GM11168 (cell line): ENCODE results near the gene FAH.
"Not testable (repeated sequence)": the region's sequence is repeated elsewhere in the genome, so short reads cannot be mapped to it uniquely, and the experiment has no call there.

Experiments
- in situ Hi-C: fragments of 300-500 bp; cut with MboI; formaldehyde crosslinking; loops from one replicate; pipeline ENCODE4 v1.12.0; 2022; ENCODE audit warnings: low sequenced_read_pairs; ENCODE audit not compliant: unreplicated experiment

FAH gene

DNA sequence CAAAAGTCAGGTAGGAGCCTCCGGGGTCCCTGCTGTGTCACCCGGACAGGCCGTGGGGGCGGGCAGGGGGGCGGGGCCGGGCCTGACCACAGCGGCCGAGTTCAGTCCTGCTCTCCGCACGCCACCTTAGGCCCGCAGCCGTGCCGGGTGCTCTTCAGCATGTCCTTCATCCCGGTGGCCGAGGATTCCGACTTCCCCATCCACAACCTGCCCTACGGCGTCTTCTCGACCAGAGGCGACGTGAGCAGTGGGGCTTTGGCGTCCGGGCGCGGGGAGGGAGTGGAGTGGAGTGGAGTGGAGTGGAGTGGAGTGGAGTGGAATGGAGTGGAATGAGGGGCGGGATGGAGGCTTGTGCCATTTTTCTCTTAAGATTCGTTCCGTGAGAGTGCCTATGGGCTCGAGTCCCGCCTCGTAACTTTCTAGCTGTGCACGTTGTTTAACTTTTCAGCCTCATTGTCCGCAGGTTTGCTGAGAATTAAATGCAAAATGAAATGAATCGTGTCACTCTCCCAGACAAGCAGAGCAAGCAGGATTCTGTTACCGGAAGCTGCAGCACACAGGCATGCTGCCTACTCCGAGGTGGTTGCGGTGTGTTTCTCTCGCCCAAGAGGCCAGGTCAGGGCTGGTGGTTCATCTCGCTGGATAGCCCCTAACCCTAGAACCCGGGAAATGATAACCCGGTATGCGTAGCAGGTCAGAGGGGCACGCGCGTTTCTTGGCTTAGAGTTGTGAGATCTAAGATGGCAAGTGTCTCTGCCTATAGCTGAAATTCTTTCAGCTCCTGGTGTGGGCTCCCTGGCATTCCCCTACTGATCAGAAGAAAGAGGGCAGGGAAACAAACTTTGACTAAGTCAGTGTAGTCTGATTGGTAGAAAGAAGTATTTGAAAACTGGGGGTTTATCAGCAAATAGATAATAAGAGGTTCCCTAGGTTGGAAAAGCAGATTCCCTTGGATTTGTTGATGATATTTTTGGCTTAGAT is at the start of gene FAH:
Gene FAH, plus strand, starts transcription at position 104 of the 981 bp plus-strand sequence. Its CDS starts 56 bp downstream, at position 160.
- in situ Hi-C loops: loop anchor here (25.0 kb wide), 1 partner anchor 166 kb away; no protein-coding TSS in a partner anchor

DNA sequence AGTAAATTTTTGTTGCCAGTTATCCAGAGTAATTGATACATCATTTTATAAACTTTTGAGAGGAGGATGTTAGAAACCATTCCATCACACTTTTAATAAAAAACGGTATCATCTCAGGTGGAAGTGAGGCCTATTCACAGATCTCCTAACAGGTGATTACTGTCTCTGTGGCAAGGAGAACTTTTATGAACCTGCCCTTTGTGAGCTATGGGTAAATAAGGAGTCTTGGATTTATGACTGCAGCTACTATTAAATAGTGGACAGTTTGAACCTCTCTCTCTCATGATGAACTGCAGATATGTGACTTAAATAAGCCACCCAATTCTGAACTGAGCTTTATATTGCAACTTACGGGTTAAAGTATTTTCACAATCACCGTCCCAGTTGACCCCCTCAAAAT is 47.6 kb upstream of the FAH start:
- in situ Hi-C loops: no loop called here

DNA sequence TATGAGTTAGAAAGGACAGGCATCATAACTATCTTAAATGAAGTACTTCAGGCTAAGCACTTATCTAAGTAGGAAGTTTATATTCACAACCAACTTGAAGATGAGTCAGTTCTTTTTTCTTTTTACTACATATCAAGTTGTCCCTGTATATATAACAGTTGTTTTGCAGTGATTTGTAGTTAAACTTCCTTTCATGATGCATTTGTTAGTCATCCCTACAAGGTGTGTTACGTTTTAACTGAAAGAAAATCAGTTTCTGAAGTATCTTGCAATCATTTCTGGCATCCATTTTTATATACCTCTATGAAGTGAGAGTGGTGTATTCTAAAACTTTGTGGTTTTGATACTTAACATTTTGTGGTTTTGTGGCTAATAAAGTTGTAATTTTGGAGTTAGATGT is 47.2 kb upstream of the FAH start:
- in situ Hi-C loops: no loop called here

DNA sequence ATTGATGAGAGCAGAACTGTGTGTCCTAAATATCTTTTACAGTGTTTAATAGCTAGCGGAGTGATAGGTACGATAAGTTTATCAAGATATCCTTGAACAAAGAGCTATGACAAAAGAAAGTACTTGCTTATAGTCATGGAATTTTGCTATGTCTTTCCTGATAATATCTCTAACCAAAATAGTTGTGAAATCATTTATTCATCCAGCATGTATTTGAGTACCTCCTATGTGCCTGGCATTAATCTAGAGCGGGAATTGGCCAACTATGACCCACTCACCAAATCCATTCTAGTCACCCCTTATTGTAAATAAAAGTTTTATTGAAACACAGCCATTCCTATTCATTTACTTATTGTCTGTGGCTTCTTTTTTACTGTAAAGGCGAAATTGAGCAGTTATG is 46.7 kb upstream of the FAH start:
- in situ Hi-C loops: no loop called here

DNA sequence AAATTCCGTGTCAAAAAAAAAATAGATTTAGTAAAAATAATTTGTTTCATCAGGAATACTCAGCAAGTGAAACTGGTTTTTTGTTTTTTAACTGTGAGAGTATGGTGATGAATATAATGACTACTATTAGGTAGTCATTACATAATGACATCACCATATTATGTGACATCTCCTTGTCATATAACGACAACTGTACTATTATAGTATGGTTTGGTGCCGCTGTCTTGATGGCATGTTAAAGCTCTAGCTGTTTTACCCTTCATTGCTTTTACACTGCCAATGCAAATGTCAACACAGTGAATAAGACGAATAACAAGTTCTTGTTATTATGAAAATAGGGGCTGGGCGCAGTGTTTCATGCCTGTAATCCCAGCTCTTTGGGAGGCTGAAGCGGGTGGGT is 45.6 kb upstream of the FAH start:
- in situ Hi-C loops: no loop called here

DNA sequence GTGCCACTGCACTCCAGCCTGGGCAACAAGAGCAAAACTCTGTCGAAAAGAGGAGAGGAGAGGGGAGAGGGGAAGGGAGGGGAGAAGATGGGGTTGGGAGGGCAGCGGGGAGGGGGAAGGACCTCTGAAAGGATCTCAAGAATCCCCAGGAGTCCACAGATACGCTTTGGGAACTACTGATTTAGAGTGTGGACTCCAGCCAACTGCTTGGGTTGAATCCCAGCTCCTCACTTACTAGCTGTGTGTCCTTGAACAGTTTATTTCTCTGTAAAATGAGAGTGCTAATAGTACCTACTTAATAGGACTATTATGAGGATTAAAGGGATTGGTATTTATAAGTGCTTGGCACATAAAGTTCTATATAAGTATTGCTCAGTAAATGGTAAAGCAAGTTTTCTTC is 45.0 kb upstream of the FAH start:
- in situ Hi-C loops: no loop called here

DNA sequence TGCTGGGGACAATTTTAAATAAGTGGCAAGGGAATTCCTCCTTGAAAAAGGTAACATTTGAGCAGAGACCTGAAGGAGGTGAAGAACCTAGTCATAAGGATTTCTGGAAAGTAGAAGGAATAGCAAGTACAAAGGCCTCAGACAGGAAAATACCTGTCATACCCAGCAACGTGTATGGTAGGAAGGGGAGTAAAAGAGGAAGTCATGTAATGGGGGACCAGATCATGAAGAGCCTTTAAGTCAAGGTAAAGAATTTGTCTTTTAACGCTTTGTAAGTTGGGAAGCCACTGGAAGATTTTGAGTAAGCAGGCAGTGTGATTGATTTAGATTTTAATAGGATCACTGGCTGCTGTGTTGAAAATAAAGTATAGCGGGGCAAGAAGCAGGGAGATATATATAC is 43.4 kb upstream of the FAH start:
- in situ Hi-C loops: no loop called here

DNA sequence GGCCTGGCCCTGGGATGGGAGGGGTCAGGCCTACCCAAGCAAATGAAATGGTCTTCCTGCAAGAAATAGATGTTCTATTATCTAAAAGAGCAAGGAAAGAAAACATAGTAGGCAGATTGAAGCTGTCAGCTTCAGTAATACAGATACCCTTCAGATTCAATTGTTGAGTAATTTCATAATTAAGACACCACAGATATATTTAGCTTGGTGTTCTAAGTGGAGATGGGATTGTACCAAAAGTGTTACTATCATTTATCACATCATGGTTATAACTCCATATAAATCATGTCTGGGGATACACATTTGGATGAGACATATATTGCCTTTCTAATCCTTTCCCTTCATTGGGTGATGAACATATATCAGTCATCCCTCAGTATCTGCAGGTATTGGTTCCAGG is 41.9 kb upstream of the FAH start:
- in situ Hi-C loops: no loop called here

DNA sequence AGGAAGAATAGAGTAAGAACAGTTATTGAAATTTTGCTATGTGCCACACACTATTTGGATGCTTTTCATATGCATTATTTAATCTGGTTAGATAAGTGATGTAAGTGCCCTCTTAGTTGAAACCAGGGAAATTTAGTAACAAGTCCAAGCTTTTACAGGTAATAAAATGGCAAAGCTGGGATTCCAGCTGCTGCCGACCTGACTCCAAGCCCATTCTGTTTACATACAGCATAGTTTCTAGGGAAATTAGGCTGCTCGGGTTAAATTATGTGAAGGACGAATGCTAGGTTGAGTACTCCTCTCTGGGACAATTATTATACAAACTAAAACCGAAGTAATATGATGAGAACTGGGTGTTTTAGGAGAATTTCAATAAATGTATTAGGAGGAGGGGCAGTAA is 38.7 kb upstream of the FAH start:
- in situ Hi-C loops: no loop called here

DNA sequence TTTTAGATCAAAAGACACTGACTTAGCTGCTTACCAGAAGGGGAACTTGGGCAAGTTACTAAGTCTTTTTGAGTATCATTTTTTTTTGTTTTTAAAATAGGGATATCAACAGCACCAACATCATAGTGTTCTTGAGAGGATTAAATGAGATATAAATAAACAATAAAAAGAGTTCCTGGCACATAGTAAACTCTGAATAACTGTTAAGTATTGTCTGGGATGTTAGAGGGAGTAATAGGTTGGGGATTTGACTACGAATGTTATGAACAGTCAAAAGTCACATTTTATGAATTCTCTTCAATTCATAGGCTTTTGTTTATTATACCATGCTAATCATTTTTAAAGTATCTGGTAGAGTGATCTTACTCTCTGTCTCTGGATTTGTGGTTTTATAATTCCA is 37.8 kb upstream of the FAH start:
- in situ Hi-C loops: no loop called here

DNA sequence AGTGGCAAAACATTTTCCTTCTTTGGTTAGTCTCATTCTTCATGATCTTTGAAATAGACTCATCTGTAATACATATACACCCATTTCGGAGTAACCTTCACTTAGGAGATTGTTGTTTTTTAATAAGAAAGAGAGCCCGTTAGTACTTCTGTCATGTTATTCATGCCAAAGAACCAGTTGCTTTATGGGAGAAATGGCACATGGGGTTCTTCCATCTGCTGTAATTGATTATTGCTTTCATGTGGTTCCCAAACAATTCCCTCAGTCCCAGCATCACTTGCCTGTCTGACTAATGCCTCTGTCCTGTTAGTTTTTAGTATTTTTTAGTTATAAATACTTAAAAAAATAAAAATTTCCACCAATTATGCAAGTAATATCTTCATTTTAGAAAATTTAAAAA is 33.8 kb upstream of the FAH start:
- in situ Hi-C loops: no loop called here

DNA sequence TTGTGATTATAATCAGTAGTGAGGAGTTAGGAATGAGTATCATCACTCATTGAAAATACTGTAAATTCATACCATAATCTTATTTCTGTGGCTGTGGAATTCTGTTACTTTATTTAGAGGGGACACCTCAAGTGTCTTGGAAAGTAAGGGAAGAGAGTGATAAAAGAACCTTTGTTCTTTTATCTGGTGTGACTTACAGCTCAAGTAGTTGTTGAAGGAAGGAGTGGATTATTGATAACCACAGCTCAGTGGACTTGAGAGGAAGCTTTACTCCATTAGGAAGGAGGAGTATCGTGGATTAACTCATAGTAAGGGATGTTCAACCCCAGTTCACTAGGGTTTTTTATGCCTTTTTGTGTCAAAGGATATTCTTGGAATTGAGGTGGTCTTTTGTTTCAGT is 32.2 kb upstream of the FAH start:
- in situ Hi-C loops: no loop called here

DNA sequence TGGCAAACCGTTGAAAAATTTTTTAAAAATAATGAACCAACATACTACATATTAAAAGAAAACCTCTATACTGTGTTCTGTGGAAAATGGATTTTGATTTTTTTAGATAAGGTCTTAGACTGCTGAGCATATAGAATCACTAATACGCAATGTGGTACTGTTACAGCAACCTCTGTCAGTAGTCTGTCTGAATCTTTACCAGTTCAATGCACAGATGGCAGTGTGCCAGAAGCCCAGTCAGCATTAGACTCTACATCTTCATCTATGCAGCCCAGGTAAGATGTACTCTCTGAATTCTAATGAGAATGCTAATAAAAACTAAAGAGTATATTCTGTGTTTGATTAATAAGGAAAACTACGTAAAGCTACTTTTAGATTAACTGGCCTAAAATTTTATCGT is 31.3 kb upstream of the FAH start:
- in situ Hi-C loops: no loop called here

DNA sequence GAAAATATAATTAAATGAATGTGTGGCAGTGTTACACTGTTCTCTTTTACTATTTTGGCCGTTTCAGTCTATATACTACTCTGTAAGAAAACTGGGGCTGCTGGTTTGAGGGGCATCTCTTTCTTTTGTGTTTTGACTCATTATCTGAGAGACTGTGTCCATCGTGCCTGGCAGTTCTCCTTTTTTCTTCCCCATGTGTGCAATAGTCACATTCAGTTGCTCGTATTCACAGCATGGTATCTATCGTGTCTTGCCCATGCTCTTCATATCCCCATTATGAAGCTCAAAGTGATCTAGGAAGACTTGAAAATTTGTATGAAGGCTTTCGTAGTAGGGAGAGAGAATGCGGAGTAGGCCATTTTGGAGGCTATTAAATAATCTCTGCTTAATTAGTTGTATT is 29.8 kb upstream of the FAH start:
- in situ Hi-C loops: no loop called here

DNA sequence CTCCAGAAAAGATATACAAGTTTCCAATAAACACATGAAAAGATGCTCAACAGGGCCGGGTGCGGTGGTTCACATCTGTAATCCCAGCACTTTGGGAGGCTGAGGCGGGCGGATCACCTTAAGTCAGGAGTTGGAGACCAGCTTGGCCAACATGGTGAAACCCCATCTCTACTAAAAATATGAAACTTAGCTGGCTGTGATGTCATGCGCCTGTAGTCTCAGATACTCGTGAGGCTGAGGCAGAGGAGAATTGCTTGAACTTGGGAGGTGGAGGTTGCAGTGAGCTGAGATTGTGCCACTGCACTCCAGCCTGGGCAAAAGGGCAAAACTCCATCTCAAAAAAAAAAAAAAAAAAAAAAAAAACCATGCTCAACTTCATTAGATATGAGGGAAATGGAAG is 25.5 kb upstream of the FAH start:
- in situ Hi-C loops: not testable (repeated sequence)

DNA sequence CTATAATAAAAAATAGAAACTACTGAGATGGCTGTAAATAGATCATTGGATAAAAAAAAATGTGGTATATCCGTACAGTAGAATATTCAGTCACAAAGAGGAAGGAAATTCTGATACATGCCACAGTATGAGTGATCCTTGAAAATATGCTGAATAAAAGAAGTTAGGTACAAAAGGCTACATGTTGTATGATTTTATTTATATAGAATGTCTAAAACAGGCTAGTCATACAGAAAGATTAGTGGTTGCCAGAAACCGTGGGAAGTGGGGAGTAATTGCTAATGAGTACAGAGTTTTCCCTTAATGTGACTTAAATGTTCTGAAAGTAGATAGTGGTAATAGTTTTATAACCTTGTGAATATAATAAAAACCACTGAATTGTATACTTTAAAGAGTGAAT is 24.9 kb upstream of the FAH start:
- in situ Hi-C loops: no loop called here

DNA sequence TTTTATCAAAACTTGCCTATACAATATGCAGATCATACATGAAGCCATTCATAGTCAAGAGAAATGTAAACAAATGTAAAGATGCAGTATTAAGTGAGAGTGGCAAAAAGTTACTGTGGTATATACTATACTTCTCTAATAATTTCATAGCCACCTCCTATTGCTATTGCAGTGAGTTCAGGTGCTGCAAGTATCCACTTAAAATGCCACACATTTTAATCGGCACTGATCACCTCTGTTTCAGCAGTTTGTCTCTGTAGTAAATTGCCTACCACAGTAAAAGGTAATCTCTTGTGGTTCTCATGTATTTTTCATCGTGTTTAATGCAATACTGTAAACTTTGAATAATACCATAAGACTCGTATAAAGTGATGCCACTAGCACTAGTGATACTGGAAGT is 20.4 kb upstream of the FAH start:
- in situ Hi-C loops: no loop called here

DNA sequence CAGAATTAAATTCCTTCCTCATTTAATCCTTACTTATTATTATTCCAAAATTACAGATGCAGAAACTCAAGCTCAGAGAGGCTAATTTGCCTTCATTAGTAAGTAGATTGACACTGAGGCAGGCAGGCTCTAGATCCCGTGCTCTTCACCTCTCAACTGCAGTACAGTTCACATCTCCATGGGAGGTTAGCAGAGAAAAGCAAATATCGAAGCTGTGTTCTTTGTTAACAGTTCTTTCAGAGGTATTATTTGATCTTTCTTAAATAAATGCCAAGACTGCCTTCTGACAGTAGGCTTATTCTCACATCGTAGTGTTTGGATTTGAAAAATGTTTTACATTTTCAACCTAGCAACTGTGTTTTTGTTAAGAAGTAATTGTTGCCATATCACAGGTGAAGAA is 15.9 kb upstream of the FAH start:
- in situ Hi-C loops: no loop called here

DNA sequence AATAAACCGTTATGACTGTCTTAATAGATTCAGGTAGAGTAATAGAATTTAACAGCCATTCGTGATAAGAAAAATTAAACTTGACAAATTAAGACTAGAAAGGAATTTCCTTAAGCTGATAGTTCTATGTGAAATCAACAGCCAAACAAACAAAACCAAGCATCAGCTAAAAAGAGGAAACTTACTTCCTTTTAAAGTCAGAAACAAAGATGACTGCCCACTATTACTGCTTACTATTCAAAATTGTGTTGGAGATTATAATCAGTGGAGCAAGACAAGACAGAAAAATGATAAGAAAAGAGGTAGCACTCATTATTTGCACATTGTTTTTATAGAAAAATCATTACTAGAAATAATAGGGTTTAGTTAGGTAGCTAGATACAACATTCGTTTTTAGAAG is 13.8 kb upstream of the FAH start:
- in situ Hi-C loops: no loop called here

DNA sequence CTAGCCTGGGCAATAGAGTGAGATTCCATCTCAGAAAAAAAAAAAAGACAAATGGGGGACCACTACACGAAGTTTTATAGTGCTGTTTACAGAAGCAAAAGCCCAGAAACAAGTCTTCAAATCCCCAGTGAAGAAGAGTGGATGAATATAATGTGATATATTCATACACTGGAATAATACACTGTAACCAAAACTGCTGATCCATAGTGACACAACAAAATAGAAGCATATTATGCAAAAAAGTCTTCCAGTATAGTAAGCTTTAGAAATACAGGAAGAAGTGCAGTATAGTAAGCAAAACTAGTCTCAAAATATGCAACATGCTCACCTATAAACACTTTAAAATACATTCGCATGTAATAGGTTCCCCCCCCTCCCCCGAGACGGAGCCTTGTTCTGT is 11.9 kb upstream of the FAH start:
- in situ Hi-C loops: no loop called here

DNA sequence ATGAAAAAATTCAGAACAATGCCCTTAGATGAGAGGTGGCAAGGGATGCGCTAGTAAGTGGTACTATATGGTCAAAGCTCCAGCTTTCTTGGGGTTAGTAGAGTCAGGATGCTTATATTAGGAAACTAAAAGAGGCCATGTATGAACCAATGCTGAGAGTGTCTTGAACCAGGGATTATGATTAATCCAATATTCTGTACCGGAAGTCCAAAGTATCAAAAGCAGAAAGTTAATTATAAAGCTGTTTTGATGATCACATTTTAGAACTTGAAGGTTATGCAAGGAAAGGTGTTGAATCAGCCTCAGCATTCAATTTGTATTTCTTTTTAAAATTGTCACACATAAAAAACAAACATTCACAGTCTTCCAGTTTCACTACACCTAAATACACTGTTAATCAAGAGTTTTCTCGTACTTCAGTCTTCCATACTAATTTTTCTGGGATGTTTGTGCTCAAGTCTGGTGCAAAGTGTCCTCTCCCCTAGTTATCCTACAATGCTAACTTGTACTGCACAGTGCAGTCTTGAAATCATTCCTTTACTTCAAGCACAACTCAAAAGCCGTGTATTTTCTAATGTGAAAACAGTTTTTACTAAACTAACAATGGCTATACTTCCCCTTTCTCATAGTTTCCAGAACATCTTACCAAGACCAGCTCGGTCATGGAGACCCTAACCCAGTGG is 10.7 kb upstream of the FAH start:
- in situ Hi-C loops: no loop called here

DNA sequence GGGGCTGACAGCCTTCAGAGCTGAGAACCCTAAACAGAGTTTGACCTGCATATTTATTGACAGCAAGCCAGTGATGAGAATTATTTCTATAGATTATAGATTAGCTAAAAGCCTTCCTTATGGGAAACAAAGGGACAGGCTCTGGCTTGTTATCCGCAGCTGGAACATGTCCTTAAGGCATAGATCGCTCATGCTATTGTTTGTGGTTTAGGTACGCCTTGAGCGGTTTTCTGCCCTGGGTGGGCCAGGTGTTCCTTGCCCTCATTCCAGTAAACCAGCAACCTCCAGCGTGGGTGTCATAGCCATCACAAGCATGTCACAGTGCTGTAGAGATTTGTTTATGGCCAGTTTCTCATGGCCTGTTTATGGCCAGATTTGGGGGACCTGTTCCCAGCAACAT is 10.2 kb upstream of the FAH start:
- in situ Hi-C loops: no loop called here
